Gastrocnemius medialis (tissue), 4 donors: ENCODE results near the gene ATP8B4. TPM values are rescaled to one million over a fixed set of nuclear protein-coding genes. Genes with fewer than 3 reads are reported as not detected.
"Not testable (repeated sequence)": the region's sequence is repeated elsewhere in the genome, so short reads cannot be mapped to it uniquely, and the experiment has no call there.

Experiments
- ATAC-seq, 2 donors: fragments of 150-250 bp; one replicate each; pipeline ENCODE4 v1.9.1; 2016
- DNase-seq, 2 donors: peaks; one replicate each; pipeline ENCODE4 v3.0.0-alpha.2; 2019
- H3K27ac ChIP-seq, 4 donors: fragments of 200-600 bp; sonication (generic); 1 replicate in 1 of 4; 2 replicates in 3 of 4; pipeline ENCODE4 v1.5.1; 2016 to 2018; ENCODE audit warnings: mild to moderate bottlenecking in 2 of 4, moderate library complexity in 1 of 4
- H3K27me3 ChIP-seq, 3 donors: fragments of 200-600 bp; sonication (generic) in 2 of 3; 1 replicate in 1 of 3; 2 replicates in 2 of 3; pipeline versions ENCODE4 v1.5.1 to v1.6.0; 2016 to 2019; ENCODE audit warnings: mild to moderate bottlenecking in 1 of 3, moderate library complexity in 1 of 3
- H3K36me3 ChIP-seq, 2 donors: fragments of 200-600 bp; sonication (generic) in 1 of 2; one replicate each; pipeline ENCODE4 v1.5.1; 2017 to 2018
- H3K4me1 ChIP-seq, 2 donors: fragments of 200-600 bp; sonication (generic) in 1 of 2; one replicate each; pipeline ENCODE4 v1.5.1; 2016 to 2017; ENCODE audit warnings: mild to moderate bottlenecking in 2 of 2
- H3K4me3 ChIP-seq, 4 donors: fragments of 200-600 bp; sonication (generic) in 3 of 4; 1 replicate in 1 of 4; 2 replicates in 3 of 4; pipeline ENCODE4 v1.5.1; 2016 to 2019; ENCODE audit warnings: mild to moderate bottlenecking in 2 of 4
- H3K9me3 ChIP-seq, 3 donors: fragments of 200-600 bp; sonication (generic) in 2 of 3; 1 replicate in 1 of 3; 2 replicates in 2 of 3; pipeline ENCODE4 v1.5.1; 2016 to 2019
- POLR2A ChIP-seq, 2 donors: fragments of 450-650 bp; IDR thresholded peaks; one replicate each; pipeline ENCODE4 v1.6.1; 2017; ENCODE audit warnings: antibody characterized with exemption in 2 of 2, mild to moderate bottlenecking in 2 of 2, moderate library complexity in 2 of 2
- in situ Hi-C, 4 donors: fragments of 200-750 bp; cut with MboI; loops; one replicate each; pipeline versions ENCODE4 v1.15.0 to v1.8.0; 2017; ENCODE audit warnings: low sequenced_read_pairs in 4 of 4
- intact Hi-C: fragments of 100-400 bp; cut with DNase I; formaldehyde crosslinking; loops from one replicate; pipeline ENCODE4 v1.15.1; 2023; ENCODE audit warnings: low total_unique reads
- total RNA-seq, 4 donors: library from RNA; depleted of rRNA; stranded (reverse); fragments of >200 nt; gene quantifications; one replicate each; pipeline versions ENCODE4 v1.1.0 to v1.2.3, GENCODE V29; 2016
- TF ChIP-seq, protein P1 (sequence below), 5 experiments: fragments of 450-650 bp in 3 of 5; fragments of 200-600 bp in 2 of 5; sonication (generic) in 2 of 5; IDR thresholded peaks in 4 of 5; conservative IDR thresholded peaks in 1 of 5; 1 replicate in 4 of 5; 2 replicates in 1 of 5; pipeline ENCODE4 v1.5.1; 2016 to 2019; ENCODE audit warnings: antibody characterized with exemption in 5 of 5, mild to moderate bottlenecking in 3 of 5, moderate library complexity in 3 of 5

ATP8B4 gene
- total RNA-seq, 4 donors from 2014 or later, result 1.7 to 3.4 (median 2.4) TPM

DNA sequence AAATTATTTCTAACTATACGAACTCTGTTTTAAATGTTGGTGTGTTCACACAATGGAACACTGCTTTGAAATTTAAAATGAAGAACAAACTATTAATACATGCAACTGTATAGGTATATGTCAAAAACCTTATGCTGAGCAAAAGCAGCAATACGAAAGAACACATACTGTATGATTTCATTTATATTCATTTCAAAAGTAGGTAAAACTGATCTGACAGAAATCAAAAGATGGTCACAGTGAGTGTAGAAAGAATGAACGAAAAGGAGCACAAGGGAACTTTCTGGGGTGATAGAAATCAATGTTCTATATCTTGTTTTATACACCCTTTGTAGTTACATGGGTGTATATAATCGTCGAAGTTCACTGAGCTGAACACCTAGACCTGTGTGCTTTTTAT is 12.6 kb downstream of the ATP8B4 start:
- DNase-seq, result no peak
- intact Hi-C loops, result loop anchor here (5.0 kb wide), 1 partner anchor 49 kb away; no protein-coding TSS in a partner anchor
- ATAC-seq, result no peak
- Histone ChIP-seq H3K9me3 (no peaks in the 10 kb centered on the region), H3K4me3 (no peak overlapping the region), H3K27me3 (no peaks in the 10 kb centered on the region), H3K4me1 (no peaks in the 10 kb centered on the region), H3K36me3 (no peaks in the 10 kb centered on the region), H3K27ac (no peak overlapping the region)
- TF ChIP-seq, protein P1, sequence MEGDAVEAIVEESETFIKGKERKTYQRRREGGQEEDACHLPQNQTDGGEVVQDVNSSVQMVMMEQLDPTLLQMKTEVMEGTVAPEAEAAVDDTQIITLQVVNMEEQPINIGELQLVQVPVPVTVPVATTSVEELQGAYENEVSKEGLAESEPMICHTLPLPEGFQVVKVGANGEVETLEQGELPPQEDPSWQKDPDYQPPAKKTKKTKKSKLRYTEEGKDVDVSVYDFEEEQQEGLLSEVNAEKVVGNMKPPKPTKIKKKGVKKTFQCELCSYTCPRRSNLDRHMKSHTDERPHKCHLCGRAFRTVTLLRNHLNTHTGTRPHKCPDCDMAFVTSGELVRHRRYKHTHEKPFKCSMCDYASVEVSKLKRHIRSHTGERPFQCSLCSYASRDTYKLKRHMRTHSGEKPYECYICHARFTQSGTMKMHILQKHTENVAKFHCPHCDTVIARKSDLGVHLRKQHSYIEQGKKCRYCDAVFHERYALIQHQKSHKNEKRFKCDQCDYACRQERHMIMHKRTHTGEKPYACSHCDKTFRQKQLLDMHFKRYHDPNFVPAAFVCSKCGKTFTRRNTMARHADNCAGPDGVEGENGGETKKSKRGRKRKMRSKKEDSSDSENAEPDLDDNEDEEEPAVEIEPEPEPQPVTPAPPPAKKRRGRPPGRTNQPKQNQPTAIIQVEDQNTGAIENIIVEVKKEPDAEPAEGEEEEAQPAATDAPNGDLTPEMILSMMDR (IDR thresholded peaks at IDR 0.05 in 4 of 5, conservative IDR thresholded peaks at IDR 0.05 in 1 of 5), result no peak
- TF ChIP-seq POLR2A (IDR thresholded peaks at IDR 0.05), result no peak
- in situ Hi-C loops, result no loop called here

DNA sequence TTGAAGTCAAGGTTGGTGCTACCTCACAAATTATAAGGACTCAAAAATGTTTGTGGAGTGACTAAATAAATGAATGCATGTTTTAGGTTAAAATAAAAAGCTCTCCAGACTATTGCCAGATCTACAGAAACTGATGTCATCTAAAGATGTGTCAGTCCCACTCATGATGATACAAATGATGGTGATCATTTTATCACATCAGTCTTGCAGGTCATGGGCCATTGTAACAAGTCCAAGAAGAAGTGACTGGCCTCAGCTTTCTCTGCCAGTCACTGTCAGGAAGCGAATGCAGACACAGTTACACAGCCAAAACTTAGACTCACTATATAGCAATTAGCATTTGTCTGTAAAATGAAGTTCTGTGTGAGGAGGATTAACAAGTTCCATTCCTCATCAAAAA is 18.5 kb downstream of the ATP8B4 start:
- no peak overlapping the region for H3K4me3 ChIP-seq
- no peak overlapping the region for H3K27ac ChIP-seq
- no peaks in the 10 kb centered on the region for H3K9me3 ChIP-seq
- H3K36me3 ChIP-seq, result no peaks in the 10 kb centered on the region
- intact Hi-C loops (no loop called here), in situ Hi-C loops (no loop called here)
- TF ChIP-seq, protein P1 (IDR thresholded peaks at IDR 0.05 in 4 of 5, conservative IDR thresholded peaks at IDR 0.05 in 1 of 5), result no peak
- TF ChIP-seq POLR2A (IDR thresholded peaks at IDR 0.05), result no peak
- no peaks in the 10 kb centered on the region for H3K4me1 ChIP-seq
- DNase-seq (no peak), ATAC-seq (no peak)
- H3K27me3 ChIP-seq, result no peaks in the 10 kb centered on the region

DNA sequence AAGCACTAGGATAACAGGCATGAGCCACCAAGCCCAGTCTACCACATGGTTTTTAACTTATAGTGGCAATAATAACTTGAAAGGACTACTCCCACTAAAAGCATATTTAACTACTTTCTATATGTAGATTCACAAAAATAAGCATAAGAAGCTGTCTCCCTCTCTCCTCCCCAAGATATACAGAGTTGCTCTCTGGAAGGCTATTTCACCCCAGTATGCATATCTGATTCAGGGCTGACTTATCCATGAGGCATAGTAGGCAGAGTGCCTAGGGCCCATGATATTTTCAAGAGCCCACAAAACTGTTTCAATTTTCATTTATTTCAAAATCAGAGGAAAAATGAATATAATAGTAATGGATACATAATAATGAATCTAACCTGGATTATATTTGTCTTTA is 20.5 kb downstream of the ATP8B4 start:
- Histone ChIP-seq H3K9me3 (no peaks in the 10 kb centered on the region), H3K4me1 (no peaks in the 10 kb centered on the region), H3K27me3 (no peaks in the 10 kb centered on the region), H3K4me3 (no peak overlapping the region), H3K27ac (no peak overlapping the region), H3K36me3 (no peaks in the 10 kb centered on the region)
- in situ Hi-C loops, result no loop called here
- TF ChIP-seq, protein P1 (IDR thresholded peaks at IDR 0.05 in 4 of 5, conservative IDR thresholded peaks at IDR 0.05 in 1 of 5), result no peak
- TF ChIP-seq POLR2A (IDR thresholded peaks at IDR 0.05), result no peak
- no peak for ATAC-seq
- intact Hi-C loops, result no loop called here
- DNase-seq, result no peak

DNA sequence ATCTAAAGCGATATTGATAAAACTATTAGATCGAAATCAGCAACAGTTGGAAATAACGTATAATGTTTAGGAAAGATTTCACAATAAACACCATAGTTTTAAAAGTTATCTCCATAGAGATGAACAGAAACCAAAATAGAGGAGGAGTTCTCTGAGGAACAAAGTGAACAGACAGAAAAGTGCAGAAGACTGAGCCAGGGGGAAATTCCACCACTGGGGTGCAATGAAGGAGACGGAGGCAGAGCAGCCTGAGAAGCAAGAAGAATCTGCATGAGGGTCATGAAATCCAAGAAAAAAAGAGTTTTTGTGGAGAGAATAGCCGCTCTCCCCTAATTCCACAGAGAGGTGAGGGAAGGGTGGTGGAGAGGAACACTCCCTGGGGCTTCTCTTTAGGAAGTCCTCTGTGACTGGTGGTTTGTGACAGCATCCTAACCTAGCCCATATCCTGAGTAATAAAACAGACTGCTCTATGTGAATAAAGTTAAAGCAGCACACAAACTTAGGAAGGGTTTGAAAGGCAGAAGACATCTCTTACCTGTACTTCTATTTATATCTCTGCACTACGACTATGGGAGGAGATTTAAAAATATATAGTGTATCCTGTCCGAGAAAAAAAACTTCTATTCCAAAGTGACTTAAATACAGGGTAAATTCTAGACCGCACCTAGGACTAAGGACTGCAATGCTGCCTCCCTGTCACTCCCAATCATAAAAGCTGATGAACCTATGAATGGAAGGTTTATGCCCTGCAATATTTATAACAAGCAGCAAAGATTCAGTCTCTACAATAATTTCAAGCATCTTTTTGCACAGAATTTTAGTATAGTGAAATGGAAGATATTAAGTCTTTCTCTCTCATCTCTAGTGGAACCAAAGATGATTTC is 22.9 kb downstream of the ATP8B4 start:
- Histone ChIP-seq H3K36me3 (no peaks in the 10 kb centered on the region), H3K27ac (no peak overlapping the region), H3K4me1 (no peaks in the 10 kb centered on the region), H3K27me3 (no peaks in the 10 kb centered on the region), H3K9me3 (no peaks in the 10 kb centered on the region), H3K4me3 (no peak overlapping the region)
- TF ChIP-seq POLR2A (IDR thresholded peaks at IDR 0.05), result no peak
- TF ChIP-seq, protein P1 (IDR thresholded peaks at IDR 0.05 in 4 of 5, conservative IDR thresholded peaks at IDR 0.05 in 1 of 5), result no peak
- intact Hi-C loops, result no loop called here
- in situ Hi-C loops, result no loop called here
- DNase-seq (no peak), ATAC-seq (no peak)

DNA sequence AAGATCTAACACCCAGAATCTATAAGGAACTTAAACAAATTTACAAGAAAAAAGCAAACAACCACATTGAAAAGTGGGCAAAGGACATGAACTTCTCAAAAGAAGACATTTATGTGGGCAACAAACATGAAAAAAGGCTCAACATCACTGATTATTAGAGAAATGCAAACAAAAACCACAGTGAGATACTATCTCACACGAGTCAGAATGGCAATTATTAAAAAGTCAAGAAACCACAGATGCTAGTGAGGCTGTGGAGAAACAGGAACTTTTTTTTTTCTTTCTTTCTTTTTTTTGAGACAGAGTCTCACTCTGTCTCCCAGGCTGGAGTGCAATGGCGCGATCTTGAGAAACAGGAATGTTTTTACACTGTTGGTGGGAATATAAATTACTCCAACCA is 29.6 kb downstream of the ATP8B4 start:
- H3K4me3 ChIP-seq, DNase-seq, ATAC-seq, H3K27me3 ChIP-seq, H3K27ac ChIP-seq, intact Hi-C loops, H3K4me1 ChIP-seq, in situ Hi-C loops, H3K36me3 ChIP-seq, H3K9me3 ChIP-seq: not testable (repeated sequence)
